OCI-LY7 (cell line): ENCODE measurements around the gene ZNF438. TPM values are rescaled to one million over a fixed set of nuclear protein-coding genes. Genes with fewer than 3 reads are reported as not detected.
A peak's percentile ranks its signal among the peaks of the same experiment; 100 is the strongest.

ENCODE experiments used
- BruUV-seq: library from RNA; stranded (reverse); fragments of 400-500 nt; replicated peaks from 2 replicates; lab custom pipeline; 2021; lab: Mats Ljungman, UMichigan
- CTCF ChIA-PET: fragments of 300-600 bp; sonication (Branson Sonifier 250); formaldehyde crosslinking; loops from one replicate; lab custom pipeline; 2022; ENCODE audit warnings: antibody characterized with exemption; ENCODE audit not compliant: unreplicated experiment; lab: Charles Lee
- POLR2A ChIA-PET: fragments of 300-600 bp; sonication (Branson Sonifier 250); formaldehyde crosslinking; loops from one replicate; lab custom pipeline; 2022; ENCODE audit warnings: antibody characterized with exemption; lab: Charles Lee
- DNase-seq: peaks from one replicate; pipeline ENCODE4 v3.0.0-alpha.2; 2015; ENCODE audit warnings: low spot score
- H2AFZ ChIP-seq: fragments of 200-600 bp; sonication (generic), shearing (Covaris generic); 2 replicates; pipeline ENCODE4 v1.6.1; 2014; ENCODE audit warnings: mild to moderate bottlenecking, antibody characterized with exemption, low read length, moderate library complexity
- H3K27ac ChIP-seq: fragments of 200-600 bp; sonication (generic); 2 replicates; pipeline ENCODE4 v1.5.1; 2014; ENCODE audit warnings: mixed run types, low read depth, mild to moderate bottlenecking, moderate library complexity, low read length, inconsistent platforms; ENCODE audit not compliant: poor library complexity, severe bottlenecking
- H3K36me3 ChIP-seq: fragments of 200-600 bp; sonication (generic); 2 replicates; pipeline ENCODE4 v1.6.1; 2014; ENCODE audit warnings: mild to moderate bottlenecking, antibody characterized with exemption, low read length, moderate library complexity, mixed read lengths; ENCODE audit not compliant: insufficient read depth
- H3K4me1 ChIP-seq: fragments of 200-600 bp; sonication (generic); 2 replicates; pipeline ENCODE4 v1.5.1; 2014; ENCODE audit warnings: mild to moderate bottlenecking, low read length; ENCODE audit not compliant: insufficient read depth, poor library complexity, severe bottlenecking
- H3K4me2 ChIP-seq: fragments of 200-600 bp; sonication (generic); 2 replicates; pipeline ENCODE4 v1.6.1; 2014; ENCODE audit warnings: mild to moderate bottlenecking, low read length
- H3K4me3 ChIP-seq: fragments of 200-600 bp; sonication (generic); 2 replicates; pipeline ENCODE4 v1.5.1; 2014; ENCODE audit warnings: mild to moderate bottlenecking, low read depth, low read length; ENCODE audit not compliant: poor library complexity, severe bottlenecking
- H3K79me2 ChIP-seq: fragments of 200-600 bp; sonication (generic); 2 replicates; pipeline ENCODE4 v1.6.1; 2016; ENCODE audit warnings: low read depth, mild to moderate bottlenecking, low read length, moderate library complexity, mixed read lengths; ENCODE audit not compliant: insufficient read depth
- H3K9me2 ChIP-seq: fragments of 200-600 bp; sonication (generic); 2 replicates; pipeline ENCODE4 v1.6.1; 2016; ENCODE audit warnings: mild to moderate bottlenecking, low read length, mixed read lengths; ENCODE audit not compliant: insufficient read depth
- H3K9me3 ChIP-seq: fragments of 200-600 bp; sonication (generic); 2 replicates; pipeline ENCODE4 v1.6.1; 2014; ENCODE audit warnings: mild to moderate bottlenecking, mixed run types, low read length, mixed read lengths
- H4K20me1 ChIP-seq: fragments of 200-600 bp; sonication (generic); 2 replicates; pipeline ENCODE4 v1.6.1; 2014; ENCODE audit warnings: mild to moderate bottlenecking, antibody characterized with exemption, low read length, moderate library complexity, mixed read lengths; ENCODE audit not compliant: insufficient read depth
- EZH2phosphoT487 ChIP-seq: fragments of 200-600 bp; sonication (generic); IDR thresholded peaks from 2 replicates; pipeline ENCODE4 v1.6.1; 2018; ENCODE audit warnings: low read depth, borderline replicate concordance, mild to moderate bottlenecking, mixed run types, antibody characterized with exemption, low read length, moderate library complexity, mixed read lengths
- intact Hi-C: fragments of 100-400 bp; cut with micrococcal nuclease; formaldehyde crosslinking; loops from one replicate; pipeline ENCODE4 v1.10.0; 2022; ENCODE audit not compliant: unreplicated experiment
- total RNA-seq, 2 experiments: library from RNA; depleted of rRNA in 1 of 2; stranded (reverse); fragments of >200 nt in 1 of 2; shearing (Covaris generic) in 1 of 2; gene quantifications; 2 replicates each; pipeline ENCODE4 v1.2.3, GENCODE V29; 2014 to 2022
- TF ChIP-seq, protein P1 (sequence below): fragments of 200-600 bp; sonication (generic); conservative IDR thresholded peaks from 2 replicates; pipeline ENCODE4 v1.5.1; 2014; ENCODE audit warnings: mild to moderate bottlenecking, antibody characterized with exemption, low read length, moderate library complexity, mixed read lengths

ZNF438 gene
- total RNA-seq, 2 experiments from 2014 or later = 2.0 to 2.5 TPM

DNA sequence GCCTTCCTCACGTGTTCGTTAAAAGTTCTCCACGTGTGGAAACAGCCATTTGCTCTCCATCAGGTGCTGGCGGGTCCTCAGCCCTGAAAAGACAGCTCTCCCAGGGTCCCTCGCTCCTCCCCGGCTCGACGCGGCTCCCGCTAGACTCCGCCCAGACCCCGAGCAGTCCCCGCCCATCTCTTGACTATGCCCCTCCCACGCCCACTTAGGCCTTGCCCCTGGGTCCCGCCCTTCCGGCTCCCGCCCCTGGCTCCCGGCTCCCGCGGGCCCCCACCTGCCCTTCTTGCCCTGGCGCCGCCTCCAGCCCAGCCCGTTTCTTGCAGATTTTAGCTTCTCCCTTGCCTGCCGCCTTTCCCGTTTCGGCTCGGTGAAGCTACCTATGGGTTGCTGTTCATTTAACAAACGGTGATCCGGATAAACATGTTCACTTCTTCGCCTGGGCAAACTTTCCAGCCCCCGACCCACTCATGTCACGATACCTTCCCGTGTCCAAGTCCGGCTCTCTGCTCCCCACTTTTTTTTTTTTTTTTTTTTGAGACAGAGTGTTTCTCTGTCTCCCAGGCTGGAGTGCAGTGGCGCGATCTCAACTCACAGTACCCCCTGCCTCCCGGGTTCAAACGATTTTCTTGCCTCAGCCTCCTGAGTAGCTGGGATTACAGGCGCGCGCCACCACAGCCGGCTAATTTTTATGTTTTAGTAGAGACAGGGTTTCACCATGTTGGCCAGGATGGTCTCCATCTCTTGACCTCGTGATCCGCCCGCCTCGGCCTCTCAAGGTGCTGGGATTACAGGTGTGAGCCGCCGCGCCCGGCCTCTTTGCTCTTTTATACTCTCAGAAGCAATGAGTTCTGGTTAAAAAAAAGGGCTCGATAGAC lies 830 bp upstream of the ZNF438 start:
- no TSS peak for BruUV-seq
- Histone ChIP-seq H3K27ac (peak overlapping the region; percentile 80), H3K4me2 (peak overlapping the region; percentile 99), H3K9me3 (no peaks in the 10 kb centered on the region), H2AFZ (peak overlapping the region; percentile 99), H3K79me2 (no peaks in the 10 kb centered on the region), H3K4me3 (peak overlapping the region; percentile 74), H3K36me3 (no peaks in the 10 kb centered on the region), H4K20me1 (no peaks in the 10 kb centered on the region), H3K4me1 (peaks cover 8% of the 10 kb centered on the region), H3K9me2 (no peaks in the 10 kb centered on the region)
- TF ChIP-seq, protein P1, sequence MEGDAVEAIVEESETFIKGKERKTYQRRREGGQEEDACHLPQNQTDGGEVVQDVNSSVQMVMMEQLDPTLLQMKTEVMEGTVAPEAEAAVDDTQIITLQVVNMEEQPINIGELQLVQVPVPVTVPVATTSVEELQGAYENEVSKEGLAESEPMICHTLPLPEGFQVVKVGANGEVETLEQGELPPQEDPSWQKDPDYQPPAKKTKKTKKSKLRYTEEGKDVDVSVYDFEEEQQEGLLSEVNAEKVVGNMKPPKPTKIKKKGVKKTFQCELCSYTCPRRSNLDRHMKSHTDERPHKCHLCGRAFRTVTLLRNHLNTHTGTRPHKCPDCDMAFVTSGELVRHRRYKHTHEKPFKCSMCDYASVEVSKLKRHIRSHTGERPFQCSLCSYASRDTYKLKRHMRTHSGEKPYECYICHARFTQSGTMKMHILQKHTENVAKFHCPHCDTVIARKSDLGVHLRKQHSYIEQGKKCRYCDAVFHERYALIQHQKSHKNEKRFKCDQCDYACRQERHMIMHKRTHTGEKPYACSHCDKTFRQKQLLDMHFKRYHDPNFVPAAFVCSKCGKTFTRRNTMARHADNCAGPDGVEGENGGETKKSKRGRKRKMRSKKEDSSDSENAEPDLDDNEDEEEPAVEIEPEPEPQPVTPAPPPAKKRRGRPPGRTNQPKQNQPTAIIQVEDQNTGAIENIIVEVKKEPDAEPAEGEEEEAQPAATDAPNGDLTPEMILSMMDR = no peak
- no peak for TF ChIP-seq EZH2phosphoT487
- peak; percentile 90 for DNase-seq
- intact Hi-C loops = loop anchor here (1.0 to 5.0 kb wide), 4 partner anchors 286 to 730 kb away; no protein-coding TSS in a partner anchor
- POLR2A ChIA-PET = interaction anchor here (0.7 to 1.4 kb wide), 6 partner anchors 15 to 1297 kb away, joined by 3 to 9 read pairs (median 3); no protein-coding TSS in a partner anchor
- CTCF ChIA-PET = no interaction called here

DNA sequence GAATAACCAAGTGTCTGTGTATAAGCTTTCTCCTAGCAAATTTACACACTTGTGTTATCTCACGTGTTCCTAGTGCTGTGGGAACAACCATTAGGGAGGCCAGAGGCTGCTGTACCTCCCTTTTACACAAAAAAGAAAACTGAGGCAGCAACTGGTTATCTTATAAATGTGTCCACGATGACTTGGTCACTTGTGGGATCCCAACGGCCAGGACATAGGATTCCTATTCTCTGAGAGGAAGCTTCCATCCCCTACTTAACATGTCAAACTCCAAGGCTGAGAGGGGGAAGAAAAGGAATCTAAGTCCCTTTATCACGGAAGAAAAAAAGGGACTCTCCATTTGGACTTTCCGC lies 484 bp downstream of the ZNF438 start:
- no peaks in the 10 kb centered on the region for H3K79me2 ChIP-seq

More for the DNA sequence above, 484 bp downstream of the ZNF438 start:
- no peaks in the 10 kb centered on the region for H3K9me2 ChIP-seq
- no peaks in the 10 kb centered on the region for H4K20me1 ChIP-seq
- TF ChIP-seq, protein P1 = no peak
- TF ChIP-seq EZH2phosphoT487 = no peak
- ChIA-PET POLR2A (interaction anchor here (1.0 to 1.4 kb wide), 3 partner anchors 14 to 290 kb away, joined by 3 to 9 read pairs (median 3); no protein-coding TSS in a partner anchor), CTCF (no interaction called here)
- intact Hi-C loops = loop anchor here (5.0 kb wide), 3 partner anchors 324 to 731 kb away; no protein-coding TSS in a partner anchor
- H3K36me3 ChIP-seq = no peaks in the 10 kb centered on the region
- peak overlapping the region; percentile 74 for H3K4me3 ChIP-seq
- peak overlapping the region; percentile 99 for H3K4me2 ChIP-seq
- H3K4me1 ChIP-seq = peaks cover 8% of the 10 kb centered on the region
- DNase-seq = no peak
- H3K9me3 ChIP-seq = no peaks in the 10 kb centered on the region
- H3K27ac ChIP-seq = peak overlapping the region; percentile 80
- BruUV-seq = no TSS peak
- H2AFZ ChIP-seq = peak overlapping the region; percentile 99
